Liver (tissue), 9 donors: ENCODE measurements around the gene LAMC2. TPM values are rescaled to one million over a fixed set of nuclear protein-coding genes. Genes with fewer than 3 reads are reported as not detected.

Source experiments
- DNase-seq: peaks from one replicate; pipeline ENCODE4 v3.0.0-alpha.2; 2017; ENCODE audit warnings: low spot score
- H3K27ac ChIP-seq, 2 donors: one replicate each; pipeline ENCODE4 v1.7.0; 2013; ENCODE audit warnings: inconsistent platforms in 2 of 2, low read length in 2 of 2, control low read depth in 1 of 2, low read depth in 1 of 2, mild to moderate bottlenecking in 1 of 2
- H3K27me3 ChIP-seq, 4 donors: one replicate each; pipeline versions ENCODE4 v1.6.1 to v1.7.0; 2013; ENCODE audit warnings: low read length in 3 of 4, inconsistent platforms in 1 of 4, mild to moderate bottlenecking in 1 of 4, moderate library complexity in 1 of 4; ENCODE audit not compliant: control insufficient read depth in 4 of 4, insufficient read depth in 4 of 4
- H3K36me3 ChIP-seq, 4 donors: one replicate each; pipeline versions ENCODE4 v1.6.1 to v1.7.0; 2013; ENCODE audit warnings: low read length in 3 of 4, mild to moderate bottlenecking in 3 of 4, low read depth in 1 of 4, moderate library complexity in 1 of 4; ENCODE audit not compliant: control insufficient read depth in 4 of 4, insufficient read depth in 3 of 4
- H3K4me1 ChIP-seq, 4 donors: one replicate each; pipeline versions ENCODE4 v1.6.1 to v1.7.0; 2013; ENCODE audit warnings: low read length in 3 of 4, mild to moderate bottlenecking in 3 of 4, moderate library complexity in 1 of 4; ENCODE audit not compliant: control insufficient read depth in 4 of 4, insufficient read depth in 4 of 4
- H3K4me3 ChIP-seq, 3 donors: one replicate each; pipeline versions ENCODE4 v1.6.1 to v1.7.0; 2013; ENCODE audit warnings: low read length in 3 of 3, control low read depth in 1 of 3, low read depth in 1 of 3, mild to moderate bottlenecking in 1 of 3
- H3K9ac ChIP-seq, 2 donors: one replicate each; pipeline ENCODE4 v1.7.0; 2013; ENCODE audit warnings: low read length in 2 of 2, mild to moderate bottlenecking in 2 of 2, moderate library complexity in 2 of 2, control low read depth in 1 of 2, low read depth in 1 of 2
- H3K9me3 ChIP-seq, 4 donors: one replicate each; pipeline versions ENCODE4 v1.6.1 to v1.7.0; 2013; ENCODE audit warnings: low read length in 3 of 4; ENCODE audit not compliant: control insufficient read depth in 4 of 4
- ATF3 ChIP-seq: IDR thresholded peaks from 2 replicates; pipeline ENCODE4 v1.6.1; 2016; ENCODE audit warnings: antibody characterized with exemption
- EGR1 ChIP-seq, 2 donors: IDR thresholded peaks; 2 replicates each; pipeline ENCODE4 v1.6.1; 2016 to 2018; ENCODE audit warnings: antibody characterized with exemption in 2 of 2, low read depth in 2 of 2
- RAD21 ChIP-seq, 2 donors: IDR thresholded peaks; 2 replicates each; pipeline ENCODE4 v1.6.1; 2016; ENCODE audit warnings: antibody characterized with exemption in 2 of 2, mild to moderate bottlenecking in 2 of 2
- SP1 ChIP-seq: IDR thresholded peaks from 2 replicates; pipeline ENCODE4 v1.6.1; 2018; ENCODE audit warnings: antibody characterized with exemption, mild to moderate bottlenecking
- TAF1 ChIP-seq: conservative IDR thresholded peaks from 2 replicates; pipeline ENCODE4 v1.6.1; 2016; ENCODE audit warnings: antibody characterized with exemption, mild to moderate bottlenecking
- ZBTB33 ChIP-seq: IDR thresholded peaks from 2 replicates; pipeline ENCODE4 v1.6.1; 2016; ENCODE audit warnings: antibody characterized with exemption
- WGBS: extraction: QIAGEN DNeasy Blood & Tissue Kit; methylation state at CpG from one replicate; pipeline ENCODE4 v1.1.7; 2013; 5-methylcytosine and 5-hydroxymethylcytosine counted together
- polyA plus RNA-seq, 2 donors: library from polyadenylated mRNA; stranded (reverse) in 1 of 2; unstranded in 1 of 2; fragments of 200-250 nt in 1 of 2; fragments of >200 nt in 1 of 2; fragmentation: Nextera tagmentation in 1 of 2; extraction: Ambion mirVana in 1 of 2; gene quantifications; one replicate each; pipeline versions ENCODE4 v1.2.1 to v1.2.3, GENCODE V29; 2013 to 2015
- total RNA-seq, 2 donors: library from RNA; depleted of rRNA; stranded (reverse); fragments of >200 nt; gene quantifications; one replicate each; pipeline ENCODE4 v1.2.3, GENCODE V29; 2014
- TF ChIP-seq, protein P1 (sequence below): IDR thresholded peaks from 2 replicates; pipeline ENCODE4 v1.6.1; 2016; ENCODE audit warnings: antibody characterized with exemption
- TF ChIP-seq, protein P2 (sequence below): IDR thresholded peaks from 2 replicates; pipeline ENCODE4 v1.6.1; 2016; ENCODE audit warnings: antibody characterized with exemption, mild to moderate bottlenecking
- donor health status: healthy.
- donor health status: healthy.
- donor health status: healthy.
- donor health status: healthy.
- donor health status: healthy.

The LAMC2 gene
- total and polyA plus RNA-seq, 4 donors: 0.05 to 0.42 (median 0.16) TPM

DNA sequence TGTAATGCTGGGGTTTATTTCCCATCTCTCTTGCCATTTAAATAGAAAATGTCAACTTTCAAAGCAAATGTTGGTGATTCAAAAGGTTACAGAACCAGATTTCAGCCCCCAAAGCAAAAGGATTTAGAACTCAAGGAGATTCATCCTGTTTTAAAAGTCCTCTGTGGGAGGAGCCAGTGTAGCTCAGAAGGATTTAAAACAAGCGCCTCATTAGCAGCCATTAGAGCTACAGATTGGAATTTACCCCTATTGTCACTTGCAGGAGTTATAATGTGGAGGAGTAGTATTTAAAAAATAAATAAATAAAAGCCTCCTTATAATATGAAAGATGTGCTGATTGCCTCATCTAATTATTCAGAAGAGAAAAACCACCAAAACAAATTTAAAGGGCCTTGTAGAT is 107.8 kb downstream of the LAMC2 start:
- DNase-seq: no peak
- TF ChIP-seq, protein P1, sequence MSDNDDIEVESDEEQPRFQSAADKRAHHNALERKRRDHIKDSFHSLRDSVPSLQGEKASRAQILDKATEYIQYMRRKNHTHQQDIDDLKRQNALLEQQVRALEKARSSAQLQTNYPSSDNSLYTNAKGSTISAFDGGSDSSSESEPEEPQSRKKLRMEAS: no peak
- TF ChIP-seq EGR1 (IDR thresholded peaks at IDR 0.05; ENCODE audit: low read depth in 2 of 2): no peak
- TF ChIP-seq SP1: no peak
- no peak for TF ChIP-seq RAD21 (IDR thresholded peaks at IDR 0.05)
- no peak for TF ChIP-seq ZBTB33
- no peak for TF ChIP-seq ATF3
- TF ChIP-seq, protein P2, sequence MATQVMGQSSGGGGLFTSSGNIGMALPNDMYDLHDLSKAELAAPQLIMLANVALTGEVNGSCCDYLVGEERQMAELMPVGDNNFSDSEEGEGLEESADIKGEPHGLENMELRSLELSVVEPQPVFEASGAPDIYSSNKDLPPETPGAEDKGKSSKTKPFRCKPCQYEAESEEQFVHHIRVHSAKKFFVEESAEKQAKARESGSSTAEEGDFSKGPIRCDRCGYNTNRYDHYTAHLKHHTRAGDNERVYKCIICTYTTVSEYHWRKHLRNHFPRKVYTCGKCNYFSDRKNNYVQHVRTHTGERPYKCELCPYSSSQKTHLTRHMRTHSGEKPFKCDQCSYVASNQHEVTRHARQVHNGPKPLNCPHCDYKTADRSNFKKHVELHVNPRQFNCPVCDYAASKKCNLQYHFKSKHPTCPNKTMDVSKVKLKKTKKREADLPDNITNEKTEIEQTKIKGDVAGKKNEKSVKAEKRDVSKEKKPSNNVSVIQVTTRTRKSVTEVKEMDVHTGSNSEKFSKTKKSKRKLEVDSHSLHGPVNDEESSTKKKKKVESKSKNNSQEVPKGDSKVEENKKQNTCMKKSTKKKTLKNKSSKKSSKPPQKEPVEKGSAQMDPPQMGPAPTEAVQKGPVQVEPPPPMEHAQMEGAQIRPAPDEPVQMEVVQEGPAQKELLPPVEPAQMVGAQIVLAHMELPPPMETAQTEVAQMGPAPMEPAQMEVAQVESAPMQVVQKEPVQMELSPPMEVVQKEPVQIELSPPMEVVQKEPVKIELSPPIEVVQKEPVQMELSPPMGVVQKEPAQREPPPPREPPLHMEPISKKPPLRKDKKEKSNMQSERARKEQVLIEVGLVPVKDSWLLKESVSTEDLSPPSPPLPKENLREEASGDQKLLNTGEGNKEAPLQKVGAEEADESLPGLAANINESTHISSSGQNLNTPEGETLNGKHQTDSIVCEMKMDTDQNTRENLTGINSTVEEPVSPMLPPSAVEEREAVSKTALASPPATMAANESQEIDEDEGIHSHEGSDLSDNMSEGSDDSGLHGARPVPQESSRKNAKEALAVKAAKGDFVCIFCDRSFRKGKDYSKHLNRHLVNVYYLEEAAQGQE: no peak
- TF ChIP-seq TAF1: no peak
- H3K4me1 ChIP-seq: no peaks in the 10 kb centered on the region
- no peaks in the 10 kb centered on the region for H3K36me3 ChIP-seq
- WGBS: 96% methylated on average over 1 of the region's 1 CpG
- no peaks in the 10 kb centered on the region for H3K9me3 ChIP-seq
- no peak overlapping the region for H3K4me3 ChIP-seq
- no peak overlapping the region for H3K9ac ChIP-seq
- H3K27ac ChIP-seq: no peak overlapping the region
- H3K27me3 ChIP-seq: no peaks in the 10 kb centered on the region

Other genes starting within 250 kb of the LAMC2 start
- gene SHCBP1L, start 233.1 kb upstream of the LAMC2 start, total RNA-seq: under 1 TPM in 1 of 2 donors, not detected in 1; 0.37 TPM
- not detected for gene SHCBP1L, start 233.1 kb upstream of the LAMC2 start, polyA plus RNA-seq
- gene LAMC1, start 162.8 kb upstream of the LAMC2 start, total RNA-seq: 10 to 100 TPM; 22.9 to 35.1 TPM
- 10 to 100 TPM in 1 of 2 donors, 1 to 10 TPM in 1; 5.3 to 16.6 TPM for gene LAMC1, start 162.8 kb upstream of the LAMC2 start, polyA plus RNA-seq
- gene NMNAT2, start 232.1 kb downstream of the LAMC2 start, total RNA-seq: under 1 TPM; under 0.01 to 0.05 TPM
- under 1 TPM in 1 of 2 donors, not detected in 1; 0.07 TPM for gene NMNAT2, start 232.1 kb downstream of the LAMC2 start, polyA plus RNA-seq